HS-5 (cell line): Measurements from ENCODE around the gene CABLES1.
"Not testable (repeated sequence)": the region's sequence is repeated elsewhere in the genome, so short reads cannot be mapped to it uniquely, and the experiment has no call there.

ENCODE experiments used
- DNase-seq: peaks from one replicate; pipeline ENCODE4 v3.0.0-alpha.2; 2012; ENCODE audit warnings: low read depth

CABLES1 gene

DNA sequence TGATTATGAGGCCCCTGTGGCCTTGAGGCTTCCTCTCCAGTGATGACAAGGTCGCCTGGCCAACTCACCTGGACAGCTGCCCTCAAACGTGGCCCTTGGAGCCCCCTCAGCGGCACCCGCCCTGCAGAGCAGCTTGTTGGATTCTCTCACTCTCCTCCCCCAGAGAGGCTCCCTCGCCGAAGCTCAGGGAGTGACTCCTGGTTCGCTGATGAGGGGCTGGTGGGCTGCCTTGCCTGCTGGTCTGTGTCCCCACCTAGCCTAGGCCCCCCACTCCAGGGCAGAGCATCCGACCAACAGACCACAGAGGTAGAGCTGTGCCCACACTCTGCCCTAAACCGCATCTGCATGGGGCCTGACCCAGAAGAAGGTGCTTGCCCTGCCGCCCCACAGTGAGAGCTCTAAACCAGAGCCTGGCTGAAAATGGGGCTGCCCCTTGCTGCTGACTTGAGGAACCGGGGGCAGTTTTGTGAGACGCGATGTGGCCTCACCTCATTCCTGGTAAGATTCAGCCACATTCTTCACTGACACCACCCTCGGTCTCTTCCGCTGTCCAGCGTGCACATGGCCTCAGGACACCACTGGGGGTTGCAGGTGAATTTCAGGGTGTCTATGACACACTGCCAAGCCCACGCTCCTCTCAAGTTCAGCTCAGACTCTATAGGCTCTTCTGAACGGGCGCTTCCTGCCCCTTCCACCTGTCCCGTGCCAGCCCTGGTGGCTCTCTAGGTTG is 131.6 kb downstream of the CABLES1 start:
- no peak for DNase-seq

DNA sequence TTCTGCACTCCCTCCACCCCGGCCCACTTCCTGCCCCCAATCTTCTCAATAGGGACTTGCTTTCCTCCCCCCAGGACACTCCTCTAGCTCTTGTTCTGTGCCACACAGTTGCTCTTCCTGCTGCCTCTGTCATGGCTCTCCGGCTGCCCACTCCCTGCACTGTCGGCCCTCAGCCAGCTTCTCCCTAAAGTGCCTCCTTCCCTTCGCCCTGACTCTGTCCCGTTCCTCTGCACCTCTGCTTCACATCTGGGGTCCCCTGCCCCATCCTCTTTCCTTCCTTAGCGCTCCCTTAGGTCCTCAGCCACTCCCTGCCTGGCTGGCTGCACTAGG is 132.1 kb downstream of the CABLES1 start:
- DNase-seq = no peak

DNA sequence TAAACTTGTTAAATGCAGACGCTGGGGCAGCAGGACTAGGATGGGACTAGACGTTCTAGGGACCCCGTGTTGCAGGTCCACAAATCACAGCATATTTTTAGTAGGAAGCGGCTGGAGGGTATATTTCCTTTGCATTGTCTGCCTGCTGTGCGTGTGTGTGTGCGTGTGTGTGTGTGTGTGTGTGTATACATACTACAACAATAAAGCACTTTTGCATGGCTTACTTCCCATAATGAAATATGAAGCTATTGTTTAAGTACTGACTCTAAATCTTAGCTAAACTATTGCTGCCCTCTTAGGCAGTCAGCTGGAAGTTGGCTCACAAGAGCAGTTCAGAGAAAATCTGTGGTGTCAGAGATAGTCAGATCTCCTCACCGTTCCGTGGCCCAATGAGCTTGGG is 133.4 kb downstream of the CABLES1 start:
- DNase-seq = no peak

DNA sequence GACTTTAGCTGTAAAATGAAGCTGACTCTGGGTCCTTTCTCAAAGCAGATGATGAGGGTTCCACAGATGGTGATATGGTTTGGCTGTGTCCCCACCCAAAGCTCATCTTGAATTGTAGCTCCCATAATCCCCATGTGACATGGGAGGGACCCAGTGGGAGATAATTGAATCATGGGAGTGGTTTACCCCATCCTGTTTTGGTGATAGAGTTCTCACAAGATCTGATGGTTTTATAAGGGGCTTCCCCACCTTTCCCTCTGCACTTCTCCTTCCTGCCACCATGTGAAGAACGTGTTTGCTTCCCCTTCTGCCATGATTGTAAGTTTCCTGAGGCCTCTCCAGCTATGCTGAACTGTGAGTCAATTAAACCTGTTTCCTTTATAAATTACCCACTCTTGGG is 133.8 kb downstream of the CABLES1 start:
- DNase-seq = not testable (repeated sequence)

DNA sequence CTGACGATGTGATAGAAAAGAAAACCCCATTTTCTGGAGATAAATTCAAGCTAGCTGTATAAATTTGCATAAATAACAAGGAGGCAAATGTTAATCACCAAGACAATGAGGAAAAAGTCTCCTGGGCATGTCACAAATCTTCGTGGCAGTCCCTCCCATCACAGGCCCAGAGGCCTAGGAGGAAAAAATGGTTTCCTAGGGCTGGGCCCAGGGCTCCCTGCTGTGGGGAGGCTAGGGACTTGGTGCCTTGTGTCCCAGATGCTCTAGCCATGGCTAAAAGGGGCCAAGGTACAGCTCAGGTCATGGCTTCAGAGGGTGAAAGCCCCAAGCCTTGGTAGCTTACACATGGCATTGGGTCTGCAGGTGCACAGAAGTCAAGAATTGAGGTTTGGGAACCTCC is 134.6 kb downstream of the CABLES1 start:
- no peak for DNase-seq

DNA sequence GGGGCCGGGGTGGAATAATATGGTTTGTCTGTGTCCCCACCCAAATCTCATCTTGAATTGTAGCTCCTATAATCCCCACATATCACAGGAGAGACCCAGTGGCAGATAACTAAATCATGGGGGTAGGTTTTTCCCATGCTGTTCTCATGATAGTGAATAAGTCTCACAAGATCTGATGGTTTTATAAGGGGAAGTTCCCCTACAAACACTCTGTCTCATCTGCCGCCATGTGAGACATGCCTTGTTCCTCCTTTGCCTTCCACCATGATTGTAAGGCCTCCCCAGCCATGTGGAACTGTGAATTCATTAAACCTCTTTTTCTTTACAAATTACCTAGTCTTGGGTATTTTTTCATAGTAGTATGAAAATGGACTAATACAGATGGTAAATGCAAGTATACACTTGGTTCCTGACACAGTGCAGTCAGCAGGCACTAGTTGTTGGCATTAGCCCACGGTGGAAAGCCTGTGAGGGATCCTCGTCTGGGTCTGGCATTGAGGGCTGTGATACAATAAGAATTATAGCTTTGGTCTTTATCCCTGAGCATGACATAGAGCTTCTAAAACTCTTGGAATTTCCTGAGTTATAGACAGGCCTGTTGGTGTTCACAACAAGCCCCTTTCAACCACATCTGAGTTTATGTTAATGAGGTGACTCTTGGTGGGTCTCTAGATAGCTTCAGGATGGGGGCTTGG is 135.8 kb downstream of the CABLES1 start:
- no peak for DNase-seq

DNA sequence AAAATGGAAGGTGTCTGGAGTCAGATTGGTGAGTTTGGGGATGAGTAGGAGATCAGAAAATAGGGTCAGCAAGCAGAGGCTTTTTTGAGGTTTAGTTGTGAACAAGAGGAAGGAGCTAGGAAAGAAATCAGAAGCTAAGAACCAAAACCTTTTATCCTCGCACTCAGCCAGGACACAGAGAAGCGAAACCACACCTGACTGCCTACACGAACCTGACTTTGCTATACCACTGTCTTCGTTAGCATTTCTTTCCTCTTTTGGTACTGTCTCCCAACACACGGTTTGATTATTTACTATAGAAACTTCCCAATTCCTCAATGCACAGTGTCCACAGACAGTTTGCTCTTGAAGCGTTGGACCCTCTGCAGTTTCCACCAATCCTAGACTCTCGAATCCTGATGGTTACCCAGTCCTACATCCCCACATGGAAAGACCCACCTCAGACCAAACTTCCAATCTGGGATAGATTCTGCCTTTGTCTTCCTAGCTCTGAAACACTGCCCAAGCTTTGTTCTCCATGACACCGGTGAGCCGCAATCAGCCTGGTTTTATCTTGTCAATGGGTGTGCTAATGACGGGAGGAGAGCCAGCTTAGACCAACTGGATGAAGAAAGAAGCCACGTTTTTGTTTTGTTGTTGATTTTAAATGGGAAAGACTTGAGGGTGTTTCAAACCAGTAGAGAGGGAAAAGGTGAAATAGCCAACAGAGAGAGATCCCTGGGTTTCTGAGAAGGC is 137.4 kb downstream of the CABLES1 start:
- no peak for DNase-seq

DNA sequence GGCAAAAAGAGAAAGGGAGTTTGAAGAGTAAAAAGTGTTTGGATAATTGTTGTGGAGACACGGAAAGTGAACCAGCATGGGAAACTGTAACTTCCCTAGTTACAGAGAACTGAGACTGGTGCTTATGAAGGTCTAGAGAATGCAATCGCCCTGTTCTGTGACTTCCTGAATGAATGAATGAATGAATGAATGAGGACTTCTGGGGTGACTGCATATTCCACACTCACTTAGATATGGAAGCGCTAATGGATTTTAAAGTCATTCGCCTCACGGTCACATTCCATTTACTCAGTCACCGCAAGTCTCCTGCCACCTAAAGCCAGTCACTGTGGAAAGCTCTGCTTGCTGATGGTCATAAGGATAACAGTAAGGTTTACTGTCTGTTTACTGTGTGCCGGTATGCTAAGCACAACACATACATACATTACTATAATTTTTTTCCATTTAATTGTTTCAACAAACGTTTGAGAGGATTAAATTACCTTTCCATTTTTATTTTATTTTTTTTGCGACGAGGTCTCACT is 138.2 kb downstream of the CABLES1 start:
- no peak for DNase-seq

DNA sequence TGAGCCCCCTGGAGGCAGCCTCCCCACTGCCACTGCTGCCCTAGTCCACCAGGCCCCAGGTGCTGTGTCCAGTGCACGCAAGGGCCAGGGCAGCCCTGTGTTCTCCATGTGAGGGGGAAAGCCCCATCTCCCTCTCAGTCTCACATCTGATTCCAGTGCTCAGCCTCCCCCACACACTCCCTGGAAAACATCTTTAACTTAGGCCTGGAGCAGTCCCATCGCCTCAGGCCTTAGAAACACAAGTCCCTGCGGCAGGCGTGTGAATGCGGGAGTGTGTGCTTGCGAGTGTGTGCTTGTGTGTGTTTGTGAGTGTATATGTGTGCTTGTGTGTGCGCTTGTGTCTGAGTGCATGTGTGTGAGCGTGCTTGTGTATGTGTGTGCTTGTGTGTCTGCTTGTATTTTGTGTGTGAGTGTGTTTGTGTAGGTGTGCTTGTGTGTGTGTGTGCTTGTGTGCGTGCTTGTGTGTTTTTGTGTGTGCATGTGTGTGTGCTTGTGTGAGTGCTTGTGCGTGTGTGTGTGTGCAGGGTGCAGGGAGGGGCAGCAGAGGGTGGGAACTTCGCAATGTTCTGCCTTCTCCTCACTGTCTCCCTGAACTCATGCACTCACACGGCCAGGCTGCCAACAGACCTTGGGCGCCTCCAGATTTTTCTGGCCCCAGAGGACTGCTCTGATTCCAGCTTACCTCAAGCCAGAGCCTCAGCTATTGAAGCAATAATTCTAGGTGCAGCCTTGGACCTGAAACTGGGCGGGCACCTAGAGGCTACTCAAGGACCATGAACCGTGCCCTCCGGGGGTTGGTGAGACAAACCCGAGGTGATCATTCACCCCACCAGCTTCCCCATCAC is 139.6 kb downstream of the CABLES1 start:
- DNase-seq = no peak

DNA sequence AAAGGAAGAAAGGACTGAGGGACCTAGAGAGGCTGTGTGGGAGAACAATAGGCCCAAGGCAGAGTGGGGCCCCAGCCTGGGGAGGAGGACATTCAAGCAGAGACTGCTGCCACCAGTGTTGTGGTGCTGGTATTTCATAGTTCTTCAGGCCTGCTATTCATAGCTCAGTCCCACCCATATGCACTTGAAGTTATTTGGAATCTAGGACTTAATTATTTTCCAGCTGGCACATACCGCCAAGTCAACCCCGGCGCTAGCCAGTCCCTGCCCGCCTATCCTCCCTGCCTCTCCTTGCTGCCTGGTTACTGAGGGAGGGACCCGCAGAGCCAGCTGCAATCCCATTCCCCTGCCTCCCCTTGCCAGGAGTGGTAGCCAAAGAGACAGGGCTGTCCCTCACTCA is 141.2 kb downstream of the CABLES1 start:
- DNase-seq = no peak

DNA sequence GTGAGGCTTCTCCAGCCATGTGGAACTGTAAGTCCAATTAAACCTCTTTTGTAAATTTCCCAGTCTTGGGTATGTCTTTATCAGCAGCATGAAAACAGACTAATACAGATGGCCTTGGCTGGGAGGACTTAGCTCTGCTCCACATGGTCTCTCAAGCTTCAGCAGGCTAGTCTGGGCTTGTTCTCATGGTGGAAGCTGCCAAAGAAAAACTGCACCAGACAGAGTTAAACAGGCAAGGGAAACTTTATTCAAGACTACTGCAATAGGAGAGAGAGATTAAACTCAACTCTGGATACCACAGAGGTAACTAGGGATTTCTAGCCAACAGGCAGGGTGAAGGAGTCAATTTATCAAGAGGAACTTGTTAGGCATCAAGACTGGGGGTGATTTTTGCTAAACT is 142.1 kb downstream of the CABLES1 start:
- no peak for DNase-seq

DNA sequence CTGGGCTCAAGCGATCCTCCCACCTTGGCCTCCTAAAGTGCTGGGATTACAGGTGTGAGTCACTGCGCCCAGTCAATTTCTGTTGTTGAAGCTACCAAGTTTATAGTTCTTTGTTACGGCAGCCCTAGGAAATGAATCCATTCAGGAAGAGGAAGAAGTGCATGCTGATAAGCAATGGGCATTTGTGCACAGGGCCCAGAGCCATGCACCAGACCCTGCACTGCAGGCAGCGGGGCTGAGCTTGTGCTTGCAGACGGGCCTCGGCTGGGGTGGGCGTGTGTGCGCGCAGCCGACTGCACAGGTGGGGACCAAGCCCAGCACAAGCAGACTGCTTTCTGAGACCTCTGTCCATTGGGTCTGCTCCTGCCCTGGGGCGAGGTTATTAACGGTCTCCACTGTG is 144.6 kb downstream of the CABLES1 start:
- no peak for DNase-seq

DNA sequence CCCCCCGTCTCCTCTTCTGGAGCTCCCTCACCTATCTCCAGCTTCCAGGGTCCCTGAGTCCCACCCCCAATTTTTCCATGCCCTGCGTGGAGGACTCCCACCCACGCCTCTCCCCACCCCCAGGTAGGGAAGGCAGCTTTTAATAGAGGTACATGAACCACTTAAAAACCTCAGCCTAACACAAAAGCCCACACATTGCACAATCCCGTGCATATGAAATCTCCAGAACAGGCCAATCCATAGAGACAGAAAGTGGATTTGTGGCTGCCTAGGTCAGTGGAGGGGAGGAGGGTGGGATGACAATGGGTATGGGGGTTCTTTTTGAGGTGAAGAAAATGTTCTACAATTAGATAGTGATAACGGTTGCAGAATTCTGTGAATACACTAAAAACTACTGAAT is 145.6 kb downstream of the CABLES1 start:
- DNase-seq = no peak

DNA sequence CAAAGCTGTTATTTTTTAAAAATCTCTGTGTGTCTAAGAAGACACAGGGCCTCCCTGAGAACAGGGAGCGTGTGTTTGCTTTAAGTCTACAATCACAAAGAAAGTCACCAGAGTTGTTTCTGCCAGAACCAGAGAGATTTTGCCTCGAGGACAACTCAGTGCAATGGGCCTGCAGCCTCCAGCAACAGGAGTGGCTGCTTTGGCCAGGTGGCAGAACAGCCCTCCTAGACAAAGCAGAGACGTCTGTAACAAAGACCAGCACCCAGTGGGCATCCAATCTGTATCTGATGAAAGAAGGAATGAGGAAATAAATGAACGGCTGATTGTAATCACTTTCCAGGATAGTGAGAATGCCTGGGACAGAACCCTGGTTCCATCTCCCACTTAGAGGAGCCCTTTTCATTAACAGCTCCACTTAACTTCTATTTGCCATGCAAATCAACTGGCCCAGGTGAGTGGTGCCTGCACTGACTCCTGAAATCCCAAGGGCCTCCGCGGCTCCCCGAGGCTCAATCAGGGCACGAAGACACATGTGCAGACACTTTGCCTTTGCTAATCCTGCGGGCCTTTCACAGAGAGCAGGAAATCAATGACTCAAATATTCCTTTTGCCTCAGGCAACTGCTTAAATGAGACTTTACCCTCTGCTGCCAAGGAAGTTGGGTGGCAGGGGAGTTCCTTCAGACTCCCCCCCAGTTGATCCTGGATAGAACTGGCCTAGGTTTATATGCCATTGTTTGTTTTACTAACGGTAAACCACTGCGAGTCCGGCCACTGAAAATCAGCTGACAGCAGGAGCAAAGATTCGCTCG is 146.5 kb downstream of the CABLES1 start:
- no peak for DNase-seq

DNA sequence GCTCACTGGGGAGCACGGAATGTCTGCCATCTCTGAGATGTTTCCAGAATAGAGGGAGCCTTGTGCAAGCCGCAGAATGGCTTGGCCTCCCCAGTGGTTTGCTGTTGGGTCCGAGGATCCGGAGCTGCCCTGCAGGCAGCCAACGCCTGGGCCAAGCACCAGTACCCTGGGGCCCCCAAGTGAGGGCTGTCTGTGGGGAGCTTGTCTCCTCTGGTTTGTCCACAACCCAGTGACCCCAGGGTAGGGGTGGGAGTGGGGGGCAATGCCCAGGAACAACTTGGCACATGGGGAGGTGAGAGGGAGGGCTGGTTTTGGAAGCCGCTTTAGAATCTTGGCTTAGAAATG is 147.1 kb downstream of the CABLES1 start:
- no peak for DNase-seq

DNA sequence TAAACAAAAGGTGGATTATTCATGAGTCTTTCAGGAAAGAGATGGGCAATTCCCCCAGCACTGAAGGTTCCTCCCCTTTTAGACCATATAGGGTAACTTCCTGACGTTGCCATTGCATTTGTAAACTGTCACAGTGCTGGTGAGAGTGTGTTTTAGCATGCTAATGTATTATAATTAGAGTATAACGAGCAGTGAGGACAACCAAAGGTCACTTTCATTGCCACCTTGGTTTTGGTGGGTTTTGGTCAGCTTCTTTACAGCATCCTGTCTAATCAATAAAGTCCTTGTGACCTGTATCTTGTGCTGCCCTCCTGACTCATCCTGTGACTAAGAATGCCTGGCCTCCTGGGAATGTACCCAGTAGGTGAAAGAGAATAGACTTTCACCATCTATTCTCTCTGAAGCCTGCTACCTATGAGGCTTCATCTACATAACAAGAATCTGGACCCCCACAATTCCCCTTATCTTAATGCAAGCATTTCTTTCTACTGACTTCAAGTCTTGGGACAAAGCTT is 148.7 kb downstream of the CABLES1 start:
- DNase-seq = no peak

DNA sequence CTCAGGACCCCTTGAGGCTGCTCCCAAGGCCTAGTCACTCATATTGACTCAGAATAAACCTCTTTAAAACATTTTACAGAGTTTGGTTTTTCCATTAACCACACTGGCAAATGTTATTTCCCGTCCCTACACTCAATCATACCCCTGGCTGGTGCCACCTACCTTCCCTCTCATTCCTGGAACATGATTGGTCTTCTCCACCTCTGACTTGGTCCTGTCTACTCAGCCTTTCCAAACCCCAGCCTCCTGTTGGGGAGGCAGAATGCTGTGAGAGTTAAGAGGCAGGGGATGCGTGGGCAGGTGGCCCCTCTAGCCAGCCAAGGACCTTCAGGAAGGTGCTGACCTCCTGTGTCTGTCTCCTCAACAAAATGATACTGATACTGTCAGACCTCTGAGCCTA is 149.3 kb downstream of the CABLES1 start:
- no peak for DNase-seq

DNA sequence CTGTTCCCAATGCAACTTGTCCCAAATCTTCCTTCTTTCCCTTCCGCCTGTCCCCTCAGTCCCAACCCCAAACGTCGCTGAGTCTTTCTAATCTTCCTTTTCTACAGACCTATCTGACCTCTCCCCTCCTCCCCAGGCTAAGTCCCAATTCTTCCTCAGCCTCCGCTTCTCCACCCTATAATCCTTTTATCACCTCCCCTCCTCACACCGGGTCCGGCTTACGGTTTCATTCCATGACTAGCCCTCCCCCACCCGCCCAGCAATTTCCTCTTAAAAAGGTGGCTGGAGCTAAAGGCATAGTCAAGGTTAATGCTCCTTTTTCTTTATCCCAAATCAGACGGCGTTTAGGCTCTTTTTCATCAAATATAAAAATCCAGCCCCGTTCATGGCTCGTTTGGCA is 150.3 kb downstream of the CABLES1 start:
- DNase-seq = not testable (repeated sequence)

DNA sequence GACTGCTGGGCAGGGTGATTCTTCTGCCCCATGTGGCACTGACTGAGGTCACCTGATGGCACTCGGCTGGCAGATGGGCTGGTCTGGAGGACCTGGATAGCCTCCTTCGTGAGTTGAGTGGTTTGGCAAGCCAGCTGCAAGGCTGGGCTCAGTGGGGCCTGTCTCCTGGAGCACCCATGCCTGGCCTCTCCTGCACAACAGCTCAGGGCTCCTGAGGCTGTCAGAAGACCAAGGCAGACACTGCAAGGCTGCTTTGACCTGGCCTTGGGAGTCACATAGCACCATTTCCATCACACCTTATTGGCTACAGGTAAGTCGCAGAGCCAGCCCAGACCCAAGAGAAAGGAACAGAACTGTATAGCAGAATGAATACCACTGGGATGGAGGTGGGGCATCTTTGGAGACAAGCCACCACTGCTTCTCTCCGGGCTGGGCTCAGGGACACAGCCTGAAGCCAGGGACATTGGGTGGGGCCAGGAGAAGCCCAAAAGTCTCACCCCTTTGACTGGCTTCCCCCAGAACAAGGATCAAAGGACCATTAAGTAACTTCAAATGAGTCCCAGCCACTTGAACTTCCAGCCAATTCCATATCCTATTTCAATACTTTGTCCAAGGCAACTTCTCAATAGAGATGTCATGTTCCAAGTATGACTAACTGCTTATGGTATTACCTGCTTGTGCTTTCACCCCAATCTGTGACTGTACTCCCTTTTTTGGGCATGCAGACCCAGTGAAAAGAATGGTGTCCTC is 156.3 kb downstream of the CABLES1 start:
- no peak for DNase-seq

DNA sequence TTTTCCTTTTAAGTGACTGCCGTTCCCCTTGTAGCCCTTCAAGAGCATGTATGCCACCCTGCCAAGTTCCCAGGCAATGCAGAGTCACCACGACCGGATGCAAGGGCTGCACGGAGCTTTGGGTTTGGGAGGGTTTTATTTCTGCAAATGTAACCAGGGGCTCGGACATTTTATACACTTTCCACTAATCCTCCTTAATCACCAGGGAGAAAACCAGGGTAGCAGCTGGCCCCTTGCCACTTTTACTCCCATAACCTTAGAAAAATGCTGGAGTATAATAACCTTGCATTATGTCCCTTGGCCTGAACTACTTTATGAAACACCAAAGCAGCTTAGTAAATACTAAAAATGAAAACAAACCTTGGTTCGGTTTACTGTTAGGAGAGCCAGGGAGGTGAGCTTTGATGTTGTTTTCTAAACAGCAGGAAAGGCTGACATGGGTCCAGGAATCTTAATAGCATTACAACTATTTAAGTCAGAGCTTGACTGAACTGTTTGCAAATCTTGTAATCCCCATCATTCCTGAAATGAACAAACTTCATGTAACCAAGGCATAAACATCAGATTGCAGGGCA is 165.0 kb downstream of the CABLES1 start:
- no peak for DNase-seq
